ENCODE data around the gene FRMD4A. TPM values are rescaled to one million over a fixed set of nuclear protein-coding genes. Genes with fewer than 3 reads are reported as not detected.
"Not testable (repeated sequence)": the region's sequence is repeated elsewhere in the genome, so short reads cannot be mapped to it uniquely, and the experiment has no call there.

The FRMD4A gene
- total RNA-seq, 1 donor from 2014 or later = 98.0 TPM

GRCh38 chr10:13868528-13869294 lies 462.0 kb downstream of the FRMD4A start:
- intact Hi-C loops (cut with DNase I) = no loop called here
- DNase-seq (ENCODE audit: low spot score) = no peak
- no peak for ATAC-seq

- ATAC-seq (no peak), DNase-seq (ENCODE audit: low spot score) (no peak)
- intact Hi-C loops (cut with DNase I) = no loop called here
Measured at GRCh38 chr10:13867822-13868221, 462.9 kb downstream of the FRMD4A start.

- no peak for DNase-seq (ENCODE audit: low spot score)
- ATAC-seq = no peak
- intact Hi-C loops (cut with DNase I) = no loop called here
Measured at GRCh38 chr10:13865758-13866491, 464.8 kb downstream of the FRMD4A start.

- DNase-seq (ENCODE audit: low spot score); intact Hi-C loops (cut with DNase I); ATAC-seq: not testable (repeated sequence)
Measured at GRCh38 chr10:13865220-13865619, 465.5 kb downstream of the FRMD4A start.

- no peak for ATAC-seq
- DNase-seq (ENCODE audit: low spot score) = no peak
- intact Hi-C loops (cut with DNase I) = no loop called here
Measured at GRCh38 chr10:13862546-13863233, 468.0 kb downstream of the FRMD4A start.

- ATAC-seq (no peak), DNase-seq (ENCODE audit: low spot score) (no peak)
- intact Hi-C loops (cut with DNase I) = no loop called here
Measured at GRCh38 chr10:13860886-13861285, 469.8 kb downstream of the FRMD4A start.

- DNase-seq (ENCODE audit: low spot score) (no peak), ATAC-seq (no peak)
- intact Hi-C loops (cut with DNase I) = no loop called here
Measured at GRCh38 chr10:13859979-13860654, 470.6 kb downstream of the FRMD4A start.

- intact Hi-C loops (cut with DNase I) = no loop called here
- ATAC-seq (no peak), DNase-seq (ENCODE audit: low spot score) (no peak)
Measured at GRCh38 chr10:13858709-13859108, 472.0 kb downstream of the FRMD4A start.

- peak; percentile 51 for ATAC-seq
- DNase-seq (ENCODE audit: low spot score) = no peak
- intact Hi-C loops (cut with DNase I) = no loop called here
Measured at GRCh38 chr10:13857451-13857850, 473.3 kb downstream of the FRMD4A start.

- ATAC-seq = peak; percentile 79
- intact Hi-C loops (cut with DNase I) = no loop called here
- no peak for DNase-seq (ENCODE audit: low spot score)
Measured at GRCh38 chr10:13853854-13854253, 476.9 kb downstream of the FRMD4A start.

GRCh38 chr10:13852872-13853271 lies 477.9 kb downstream of the FRMD4A start:
- DNase-seq (ENCODE audit: low spot score) (no peak), ATAC-seq (peak; percentile 59)
- intact Hi-C loops (cut with DNase I) = no loop called here

- intact Hi-C loops (cut with DNase I) = no loop called here
- ATAC-seq = no peak
- DNase-seq (ENCODE audit: low spot score) = no peak
Measured at GRCh38 chr10:13851906-13852305, 478.8 kb downstream of the FRMD4A start.

- DNase-seq (ENCODE audit: low spot score) (no peak), ATAC-seq (no peak)
- intact Hi-C loops (cut with DNase I) = no loop called here
Measured at GRCh38 chr10:13848520-13849445, 481.9 kb downstream of the FRMD4A start.

- ATAC-seq = no peak
Measured at GRCh38 chr10:13847201-13847631, 483.5 kb downstream of the FRMD4A start.

GRCh38 chr10:13845897-13846296 lies 484.8 kb downstream of the FRMD4A start:
- DNase-seq (ENCODE audit: low spot score) (no peak), ATAC-seq (no peak)
- intact Hi-C loops (cut with DNase I) = no loop called here

More at GRCh38 chr10:13847201-13847631, 483.5 kb downstream of the FRMD4A start:
- DNase-seq (ENCODE audit: low spot score) = no peak
- intact Hi-C loops (cut with DNase I) = no loop called here

- DNase-seq (ENCODE audit: low spot score) = no peak
- no peak for ATAC-seq
- intact Hi-C loops (cut with DNase I) = no loop called here
Measured at GRCh38 chr10:13844651-13845050, 486.1 kb downstream of the FRMD4A start.

GRCh38 chr10:13842117-13842516 lies 488.6 kb downstream of the FRMD4A start:
- DNase-seq (ENCODE audit: low spot score) (no peak), ATAC-seq (no peak)
- intact Hi-C loops (cut with DNase I) = no loop called here

- intact Hi-C loops (cut with DNase I) = no loop called here
- ATAC-seq = no peak
Measured at GRCh38 chr10:13840036-13840435, 490.7 kb downstream of the FRMD4A start.

More at GRCh38 chr10:13840036-13840435, 490.7 kb downstream of the FRMD4A start:
- no peak for DNase-seq (ENCODE audit: low spot score)

All from sciatic nerve (tissue), 2 donors.